ENCODE results near the gene KCNK10. TPM values are rescaled to one million over a fixed set of nuclear protein-coding genes. Genes with fewer than 3 reads are reported as not detected.

Gene KCNK10
- polyA plus RNA-seq, 1 of the 3 experiments (the other 2 are of a cell fraction), result not detected

- WGBS (ENCODE audit: low lambda C conversion rate), result 15% methylated on average over 4 of the region's 4 CpGs
- no peaks in the 10 kb centered on the region; a peak in 1 of 4 replicates for H3K4me1 ChIP-seq (ENCODE audit: control insufficient read depth in 1 of 2, insufficient read depth in 2 of 2, low read depth in 1 of 2, low read length in 1 of 2)
Measured at GRCh38 chr14:88243946-88244345, 79.1 kb downstream of the KCNK10 start.

More at GRCh38 chr14:88243946-88244345, 79.1 kb downstream of the KCNK10 start:
- Histone ChIP-seq H3K9me3 (no peaks in the 10 kb centered on the region), H3K36me3 (replicated peaks in 1 of 2; ENCODE audit: control insufficient read depth in 1 of 2, insufficient read depth in 2 of 2, low read length in 1 of 2) (no peaks in the 10 kb centered on the region), H3K79me2 (ENCODE audit: insufficient read depth) (no peaks in the 10 kb centered on the region), H3K27ac (ENCODE audit: low read depth in 2 of 2, low read length in 1 of 2) (no peak overlapping the region), H3F3A (replicated peaks; ENCODE audit: insufficient read depth) (no peaks in the 10 kb centered on the region), H3K9me2 (no peaks in the 10 kb centered on the region), H3K27me3 (ENCODE audit: insufficient read depth) (no peaks in the 10 kb centered on the region), H2AFZ (ENCODE audit: low read depth) (no peak overlapping the region), H3K4me3 (ENCODE audit: low read depth in 2 of 2, low read length in 1 of 2) (no peak overlapping the region), H3K4me2 (no peak overlapping the region), H4K20me1 (ENCODE audit: insufficient read depth) (no peaks in the 10 kb centered on the region), H3K9ac (no peak overlapping the region)
- no peak for TF ChIP-seq EZH2phosphoT487 (IDR thresholded peaks at IDR 0.05; ENCODE audit: borderline replicate concordance, low read depth)
- no peak for TF ChIP-seq SMC3 (IDR thresholded peaks at IDR 0.05; ENCODE audit: low read depth, low read length)
- no peak for TF ChIP-seq FOXJ3 (CRISPR knock-in tag; IDR thresholded peaks at IDR 0.05)
- no peak for TF ChIP-seq FOXM1 (IDR thresholded peaks at IDR 0.05; ENCODE audit: low read depth)
- no peak for TF ChIP-seq REST (IDR thresholded peaks at IDR 0.05; ENCODE audit: low read depth, low read length)
- TF ChIP-seq TAF1 (IDR thresholded peaks at IDR 0.05; ENCODE audit: borderline replicate concordance, low read depth, low read length), result no peak
- TF ChIP-seq PBX3 (IDR thresholded peaks at IDR 0.05), result no peak
- TF ChIP-seq TCF12 (IDR thresholded peaks at IDR 0.05), result no peak
- no peak for TF ChIP-seq ZBTB33 (IDR thresholded peaks at IDR 0.05; ENCODE audit: borderline replicate concordance, low read depth)
- TF ChIP-seq YY1 (IDR thresholded peaks at IDR 0.05; ENCODE audit: low read depth), result no peak
- TF ChIP-seq FOSL2 (IDR thresholded peaks at IDR 0.05; ENCODE audit: borderline replicate concordance, low read depth), result no peak
- TF ChIP-seq POLR2AphosphoS5 (IDR thresholded peaks at IDR 0.05; ENCODE audit: low read depth, low read length), result no peak
- no peak for TF ChIP-seq MAX (IDR thresholded peaks at IDR 0.05; ENCODE audit: low read depth)
- no peak for TF ChIP-seq EP300 (IDR thresholded peaks at IDR 0.05; ENCODE audit: borderline replicate concordance in 1 of 2, low read depth in 1 of 2, low read length in 1 of 2)
- TF ChIP-seq MEF2A (IDR thresholded peaks at IDR 0.05; ENCODE audit: borderline replicate concordance, low read depth), result no peak
- no peak for TF ChIP-seq TEAD4 (IDR thresholded peaks at IDR 0.05; ENCODE audit: borderline replicate concordance, insufficient read depth)
- TF ChIP-seq ELF1 (IDR thresholded peaks at IDR 0.05), result no peak
- TF ChIP-seq USF2 (IDR thresholded peaks at IDR 0.05; ENCODE audit: borderline replicate concordance, low read depth, low read length), result no peak
- TF ChIP-seq RAD21 (IDR thresholded peaks at IDR 0.05; ENCODE audit: low read length), result no peak
- TF ChIP-seq RFX5 (IDR thresholded peaks at IDR 0.05; ENCODE audit: low read length), result no peak
- no peak for DNase-seq
- CTCF ChIA-PET, result interaction anchor here (1.3 to 2.7 kb wide), 3 partner anchors 55 to 348 kb away, joined by 3 to 12 read pairs (median 8); no protein-coding TSS in a partner anchor
- POLR2A ChIA-PET, result no interaction called here

Measured in SK-N-SH (cell line).